Endothelial cell of umbilical vein (primary cell): Measurements from ENCODE around the gene RIF1.

Experiments
- EZH2 ChIP-seq: IDR thresholded peaks from 2 replicates; pipeline ENCODE4 v1.6.1; 2012; ENCODE audit warnings: borderline replicate concordance, low read depth, mild to moderate bottlenecking, moderate library complexity, low read length, inconsistent platforms; ENCODE audit not compliant: severe bottlenecking
- GATA2 ChIP-seq: IDR thresholded peaks from 2 replicates; pipeline ENCODE4 v1.7.0; 2011; ENCODE audit warnings: low read depth, mild to moderate bottlenecking, moderate library complexity, mixed read lengths, low read length; ENCODE audit not compliant: insufficient read length, insufficient read depth
- MYC ChIP-seq: IDR thresholded peaks from one replicate; pipeline ENCODE4 v1.6.1; 2011; ENCODE audit warnings: mild to moderate bottlenecking, low read depth, low read length
- POLR2A ChIP-seq: IDR thresholded peaks from 2 replicates; pipeline ENCODE4 v1.6.1; 2012; ENCODE audit warnings: low read depth, mild to moderate bottlenecking, control low read depth, low read length
- POLR2AphosphoS5 ChIP-seq: IDR thresholded peaks from 2 replicates; pipeline ENCODE4 v1.6.1; 2012; ENCODE audit warnings: low read depth, mild to moderate bottlenecking, control low read depth, low read length, moderate library complexity; ENCODE audit not compliant: insufficient read depth
- TF ChIP-seq, protein P1 (sequence below), 2 donors: IDR thresholded peaks; 1 replicate in 1 of 2; 2 replicates in 1 of 2; pipeline ENCODE4 v1.5.1; 2011; ENCODE audit warnings: low read length in 2 of 2, mild to moderate bottlenecking in 2 of 2, moderate library complexity in 2 of 2, control low read depth in 1 of 2, inconsistent platforms in 1 of 2, low read depth in 1 of 2; ENCODE audit not compliant: insufficient read depth in 1 of 2; ENCODE audit errors: extremely low read depth in 1 of 2
- TF ChIP-seq, protein P2 (sequence below): IDR thresholded peaks from 2 replicates; pipeline ENCODE4 v1.6.1; 2011; ENCODE audit not compliant: insufficient read depth, insufficient read length

DNA sequence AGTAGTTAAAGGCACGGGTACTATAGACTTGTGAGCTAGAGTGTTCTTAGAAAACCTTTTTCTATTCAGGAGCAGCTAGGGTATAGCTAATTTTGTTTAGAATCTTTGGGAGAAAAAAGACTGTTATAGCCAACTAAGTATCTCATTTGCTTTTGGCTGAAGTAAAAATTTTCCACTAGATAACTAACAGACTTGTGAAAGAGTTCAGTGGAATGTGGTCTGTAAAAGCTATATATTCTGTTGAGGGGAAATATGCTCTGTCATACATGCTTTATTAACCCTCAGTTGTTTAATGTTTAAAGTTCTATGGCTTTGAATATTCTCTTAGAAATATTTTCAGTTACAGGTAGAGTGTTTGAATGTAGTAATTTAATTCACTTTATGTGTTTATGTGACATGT lies 49.7 kb downstream of the RIF1 start:
- TF ChIP-seq POLR2AphosphoS5 (no peak), POLR2A (no peak), EZH2 (no peak), MYC (no peak), GATA2 (no peak)
- TF ChIP-seq, protein P1, sequence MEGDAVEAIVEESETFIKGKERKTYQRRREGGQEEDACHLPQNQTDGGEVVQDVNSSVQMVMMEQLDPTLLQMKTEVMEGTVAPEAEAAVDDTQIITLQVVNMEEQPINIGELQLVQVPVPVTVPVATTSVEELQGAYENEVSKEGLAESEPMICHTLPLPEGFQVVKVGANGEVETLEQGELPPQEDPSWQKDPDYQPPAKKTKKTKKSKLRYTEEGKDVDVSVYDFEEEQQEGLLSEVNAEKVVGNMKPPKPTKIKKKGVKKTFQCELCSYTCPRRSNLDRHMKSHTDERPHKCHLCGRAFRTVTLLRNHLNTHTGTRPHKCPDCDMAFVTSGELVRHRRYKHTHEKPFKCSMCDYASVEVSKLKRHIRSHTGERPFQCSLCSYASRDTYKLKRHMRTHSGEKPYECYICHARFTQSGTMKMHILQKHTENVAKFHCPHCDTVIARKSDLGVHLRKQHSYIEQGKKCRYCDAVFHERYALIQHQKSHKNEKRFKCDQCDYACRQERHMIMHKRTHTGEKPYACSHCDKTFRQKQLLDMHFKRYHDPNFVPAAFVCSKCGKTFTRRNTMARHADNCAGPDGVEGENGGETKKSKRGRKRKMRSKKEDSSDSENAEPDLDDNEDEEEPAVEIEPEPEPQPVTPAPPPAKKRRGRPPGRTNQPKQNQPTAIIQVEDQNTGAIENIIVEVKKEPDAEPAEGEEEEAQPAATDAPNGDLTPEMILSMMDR (IDR thresholded peaks at IDR 0.05; ENCODE audit: extremely low read depth in 1 of 2, insufficient read depth in 1 of 2, low read depth in 1 of 2, low read length in 2 of 2) = no peak
- TF ChIP-seq, protein P2, sequence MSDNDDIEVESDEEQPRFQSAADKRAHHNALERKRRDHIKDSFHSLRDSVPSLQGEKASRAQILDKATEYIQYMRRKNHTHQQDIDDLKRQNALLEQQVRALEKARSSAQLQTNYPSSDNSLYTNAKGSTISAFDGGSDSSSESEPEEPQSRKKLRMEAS = no peak
